ENCODE data around the gene DSCAML1.

The DSCAML1 gene

GRCh38 chr11:117572671-117573070, 224.3 kb downstream of the DSCAML1 start:
- DNase-seq = no peak

GRCh38 chr11:117572129-117572528, 224.9 kb downstream of the DSCAML1 start:
- no peak for DNase-seq

DNA sequence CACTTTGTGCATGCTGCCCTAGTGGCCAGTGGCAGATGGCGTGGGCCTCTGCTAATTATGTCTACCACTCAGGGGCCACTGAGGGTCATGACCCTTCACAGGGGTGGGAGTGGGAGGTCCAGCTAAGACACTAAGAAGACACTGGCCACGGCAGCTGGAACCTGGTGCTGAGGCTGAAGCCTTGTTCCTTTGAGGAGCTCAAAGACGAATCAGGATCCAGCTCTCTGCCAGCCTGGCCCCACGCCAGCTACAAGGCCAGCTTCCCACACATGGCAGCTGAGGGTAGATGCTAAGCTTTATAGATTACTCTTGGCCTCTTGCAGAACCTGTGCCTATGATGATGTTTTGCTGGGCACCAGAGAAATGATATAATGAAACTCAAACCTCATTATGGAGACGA, 226.3 kb downstream of the DSCAML1 start:
- DNase-seq = no peak

- DNase-seq = no peak
These were observed 227.1 kb downstream of the DSCAML1 start for GRCh38 chr11:117569911-117570310.

GRCh38 chr11:117565709-117566108, 231.3 kb downstream of the DSCAML1 start:
- no peak for DNase-seq

GRCh38 chr11:117564321-117564720, 232.7 kb downstream of the DSCAML1 start:
- no peak for DNase-seq

DNA sequence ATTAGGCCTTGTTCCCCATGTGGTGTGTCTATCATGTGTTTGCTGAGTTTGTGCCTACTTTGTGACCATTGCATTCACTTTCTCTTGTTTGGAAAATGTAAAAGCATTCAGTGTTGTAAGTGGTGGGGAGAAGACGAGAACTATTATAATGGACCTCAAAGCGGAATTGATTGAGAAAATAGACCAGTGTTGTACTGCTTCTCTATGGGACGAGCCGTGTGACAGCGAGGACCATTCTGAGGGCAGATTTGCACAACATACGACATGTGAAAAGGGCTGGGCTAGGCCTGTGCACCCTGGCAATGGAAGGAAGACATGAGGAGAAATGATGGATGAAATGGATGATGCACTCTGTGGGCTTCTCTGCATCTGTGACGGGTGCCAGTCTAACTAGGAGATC, 233.5 kb downstream of the DSCAML1 start:
- no peak for DNase-seq

- DNase-seq = no peak
These were observed 234.9 kb downstream of the DSCAML1 start for GRCh38 chr11:117562136-117562535.

DNA sequence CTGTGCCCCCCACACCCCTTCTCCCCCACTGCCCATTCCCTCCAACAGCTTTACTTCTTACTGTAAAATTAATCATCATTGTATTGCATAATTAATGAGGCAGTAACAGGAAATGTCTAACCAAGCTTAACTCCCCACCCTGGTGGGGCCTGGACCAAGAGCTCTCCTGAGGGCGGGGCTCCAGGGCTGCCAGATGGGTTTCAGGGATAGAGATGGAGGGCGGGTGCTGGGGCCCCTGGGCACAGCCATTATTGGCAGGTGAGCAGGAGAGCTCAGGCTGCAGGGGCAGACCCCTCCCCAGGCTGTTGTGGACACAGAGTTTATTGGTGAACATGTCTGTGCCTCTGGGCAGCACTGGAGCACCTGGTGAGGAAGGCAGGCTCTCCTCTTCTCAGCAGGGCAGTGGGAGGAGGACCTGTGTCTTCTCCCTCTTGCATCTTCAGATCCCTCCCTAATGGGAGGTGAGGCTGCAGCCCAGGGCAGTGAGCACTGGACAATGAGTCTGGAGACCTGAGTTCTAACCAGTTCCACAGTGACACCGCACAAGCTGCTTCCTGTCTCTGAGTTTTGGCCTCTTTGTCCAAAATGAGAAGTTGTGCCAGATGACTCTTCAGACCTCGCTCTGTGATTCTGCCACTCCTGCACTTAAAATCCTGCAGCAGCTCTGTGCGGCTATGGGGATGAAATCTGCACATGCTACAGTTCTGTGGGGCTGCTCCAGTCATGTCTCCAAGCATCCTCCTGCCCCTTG, 236.1 kb downstream of the DSCAML1 start:
- DNase-seq = no peak

DNA sequence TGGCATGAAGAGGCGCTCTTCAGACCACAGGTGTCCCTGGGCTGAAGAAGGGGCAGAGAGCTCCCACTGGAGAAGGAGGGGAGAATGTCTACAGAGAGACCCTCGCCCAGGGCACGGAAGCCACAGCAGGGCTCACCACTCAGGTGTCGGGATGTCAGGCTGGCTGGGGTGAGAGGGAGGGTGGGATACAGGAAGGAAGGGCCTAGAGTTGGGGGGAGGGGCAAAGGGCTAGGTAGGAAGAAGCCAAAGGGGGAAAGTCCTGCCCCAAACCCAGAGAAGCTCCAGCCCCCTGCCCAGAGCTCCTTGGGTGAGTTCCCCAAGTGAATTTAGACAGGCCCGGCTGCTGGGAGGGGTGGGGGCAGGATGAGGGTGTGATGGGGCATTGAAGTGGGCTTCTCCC, 237.3 kb downstream of the DSCAML1 start:
- DNase-seq = no peak

- no peak for DNase-seq
These were observed 239.7 kb downstream of the DSCAML1 start for GRCh38 chr11:117557361-117557760.

- DNase-seq = no peak
These were observed 242.2 kb downstream of the DSCAML1 start for GRCh38 chr11:117554601-117555333.

- DNase-seq = no peak
These were observed 244.4 kb downstream of the DSCAML1 start for GRCh38 chr11:117552626-117553025.

GRCh38 chr11:117551761-117552343, 245.2 kb downstream of the DSCAML1 start:
- no peak for DNase-seq

- no peak for DNase-seq
These were observed 246.6 kb downstream of the DSCAML1 start for GRCh38 chr11:117550466-117550865.

- DNase-seq = no peak
These were observed 247.6 kb downstream of the DSCAML1 start for GRCh38 chr11:117549417-117549816.

GRCh38 chr11:117548876-117549275, 248.1 kb downstream of the DSCAML1 start:
- DNase-seq = no peak

DNA sequence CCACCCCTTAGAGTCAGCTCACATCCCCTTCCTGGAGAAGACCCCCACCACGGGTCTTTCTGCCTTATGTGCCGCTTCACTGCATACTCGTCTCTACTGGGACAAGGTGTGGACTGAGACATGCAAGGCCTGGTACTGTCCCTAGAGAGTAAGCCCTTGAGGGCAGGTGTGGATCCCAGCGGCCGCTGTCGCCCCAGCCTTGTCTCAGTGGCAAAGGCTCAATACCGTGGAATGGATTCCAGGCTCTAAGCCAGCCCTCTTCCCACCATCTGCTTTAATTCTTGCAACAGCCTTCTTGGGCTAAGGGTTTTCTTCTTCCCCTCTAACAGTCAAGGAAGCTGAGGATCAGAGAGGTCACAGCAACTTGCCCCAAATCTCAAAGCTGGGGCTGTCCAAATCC, 249.1 kb downstream of the DSCAML1 start:
- no peak for DNase-seq

DNA sequence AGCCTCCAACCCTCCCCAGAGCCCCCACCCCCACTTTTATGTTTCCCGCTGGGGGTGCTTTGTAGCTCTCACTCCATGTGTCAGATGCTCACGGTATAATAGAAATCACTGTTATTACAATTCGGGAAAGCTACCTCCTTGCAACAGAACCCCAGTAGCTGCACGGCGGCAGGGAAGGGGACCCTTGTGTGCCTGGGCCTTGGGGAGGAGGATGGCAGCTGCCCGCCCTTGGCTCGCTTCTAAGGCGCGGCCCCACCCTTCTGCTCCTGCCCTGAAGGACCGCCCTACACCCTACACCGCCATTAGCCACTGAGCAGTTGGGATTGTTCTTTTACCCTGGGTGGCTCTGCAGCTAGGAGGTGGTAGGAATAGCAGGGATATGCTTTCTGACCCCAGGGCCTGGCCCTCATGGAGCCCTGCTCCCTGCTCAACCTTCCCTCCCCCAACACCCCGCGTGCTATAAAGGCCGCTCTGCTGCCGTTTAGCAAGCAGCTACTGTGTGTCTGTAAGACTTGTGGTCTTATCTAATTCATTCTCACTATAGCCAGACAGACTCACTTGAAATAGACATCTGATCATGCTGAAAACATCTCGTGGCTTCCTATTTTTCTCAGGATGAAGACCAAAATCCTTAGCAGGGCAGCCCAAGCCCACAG, 249.7 kb downstream of the DSCAML1 start:
- no peak for DNase-seq

DNA sequence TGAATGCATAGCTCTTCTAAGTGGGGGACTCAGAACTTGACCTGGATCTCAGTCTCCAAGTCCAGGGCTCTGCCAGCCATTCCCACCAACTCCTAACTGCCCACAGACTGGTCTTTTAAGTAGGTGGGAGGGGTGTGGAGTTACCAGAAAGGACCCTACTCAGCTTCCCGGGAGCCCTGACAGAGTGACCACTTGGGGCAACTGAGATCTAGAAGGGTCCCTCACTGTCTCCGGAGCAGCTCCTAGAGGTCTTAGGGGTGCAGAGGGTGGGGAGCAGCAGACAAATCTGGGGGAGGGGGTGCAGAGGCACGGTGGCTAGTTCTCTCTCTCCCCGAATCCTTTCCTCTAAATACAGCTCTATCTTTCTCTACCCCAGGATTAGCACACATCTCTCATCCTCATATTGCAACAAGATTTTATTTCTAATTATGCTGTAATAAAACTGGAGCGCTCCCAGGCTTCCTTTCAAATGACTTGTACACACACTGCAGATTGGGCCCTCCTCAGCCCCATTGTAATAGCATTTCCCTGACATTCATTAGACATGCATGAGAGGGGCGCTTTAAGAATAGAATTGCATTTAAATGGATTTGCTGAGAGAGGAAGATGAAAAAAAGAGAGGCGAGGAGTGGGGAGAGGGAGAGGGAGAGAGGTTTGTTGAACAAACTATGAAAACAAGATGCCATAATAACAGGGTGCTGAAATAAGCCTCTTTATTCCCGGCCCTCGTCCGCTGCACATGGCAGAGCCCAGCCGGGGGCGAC, 250.4 kb downstream of the DSCAML1 start:
- DNase-seq = no peak

- DNase-seq = no peak
These were observed 251.3 kb downstream of the DSCAML1 start for GRCh38 chr11:117545706-117546105.

GRCh38 chr11:117544130-117544800, 252.8 kb downstream of the DSCAML1 start:
- DNase-seq = no peak
